Measurements from ENCODE around the gene FAM110A.

The FAM110A gene

DNA sequence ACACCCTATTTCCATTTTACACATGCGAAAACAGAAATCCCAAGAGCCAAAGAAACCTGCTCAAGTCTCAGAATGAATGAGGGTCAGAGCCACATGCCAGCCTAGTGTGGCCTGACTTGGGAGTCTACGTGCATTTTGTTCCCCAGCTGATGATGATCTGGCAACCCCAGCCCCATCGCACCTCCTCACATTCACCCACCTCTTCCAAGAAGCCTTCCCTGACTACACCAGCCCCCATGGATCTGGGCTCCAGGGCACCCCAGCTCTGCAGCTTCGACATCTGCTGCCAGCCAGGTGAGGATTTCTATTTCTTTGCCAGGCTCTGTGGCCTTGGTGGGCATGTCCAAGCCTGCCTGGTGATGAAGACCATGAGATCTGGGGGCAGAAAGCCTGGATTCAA, 41.6 kb downstream of the FAM110A start:
- TF ChIP-seq TCF12 (IDR thresholded peaks at IDR 0.05; ENCODE audit: low read depth) = no peak

DNA sequence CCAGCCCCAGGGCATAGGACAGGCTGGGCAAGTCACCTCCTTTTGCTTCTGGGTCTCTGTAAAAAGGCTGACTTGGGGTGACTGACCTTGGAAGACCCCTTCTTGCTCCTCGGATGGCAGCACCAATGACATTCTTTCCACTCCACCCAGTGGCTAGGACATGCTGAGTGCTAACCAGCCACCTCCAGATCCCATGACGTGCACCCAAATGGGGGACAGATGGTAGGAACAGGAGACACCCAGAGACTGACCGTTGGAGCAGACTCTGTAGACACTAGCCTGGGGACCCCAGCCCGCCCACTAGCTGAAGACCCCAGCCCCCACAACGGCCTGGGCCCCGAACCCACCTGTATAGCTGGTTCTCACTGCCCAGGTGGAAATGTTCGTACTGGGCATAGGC, 44.3 kb downstream of the FAM110A start:
- no peak for TF ChIP-seq TCF12 (IDR thresholded peaks at IDR 0.05; ENCODE audit: low read depth)
- TF ChIP-seq YY1 (IDR thresholded peaks at IDR 0.05; ENCODE audit: low read depth) = no peak
- no peak for TF ChIP-seq MAX (IDR thresholded peaks at IDR 0.05)
- TF ChIP-seq NFIC (IDR thresholded peaks at IDR 0.05) = no peak
- no peak for TF ChIP-seq TAF1 (IDR thresholded peaks at IDR 0.05; ENCODE audit: low read depth)
- no peak for TF ChIP-seq TEAD4 (IDR thresholded peaks at IDR 0.05)
- TF ChIP-seq EGR1 (IDR thresholded peaks at IDR 0.05) = no peak
- TF ChIP-seq RAD21 (IDR thresholded peaks at IDR 0.05; ENCODE audit: low read depth) = no peak
- TF ChIP-seq CREB1 (IDR thresholded peaks at IDR 0.05; ENCODE audit: low read depth) = no peak
- no peak for TF ChIP-seq FOXM1 (IDR thresholded peaks at IDR 0.05; ENCODE audit: borderline replicate concordance, low read depth)
- TF ChIP-seq EP300 (IDR thresholded peaks at IDR 0.05; ENCODE audit: borderline replicate concordance) = no peak
- no peak for TF ChIP-seq USF1 (IDR thresholded peaks at IDR 0.05)
- no peak for TF ChIP-seq ZBTB7A (IDR thresholded peaks at IDR 0.05; ENCODE audit: low read depth)
- no peak for TF ChIP-seq CEBPB (IDR thresholded peaks at IDR 0.05)

DNA sequence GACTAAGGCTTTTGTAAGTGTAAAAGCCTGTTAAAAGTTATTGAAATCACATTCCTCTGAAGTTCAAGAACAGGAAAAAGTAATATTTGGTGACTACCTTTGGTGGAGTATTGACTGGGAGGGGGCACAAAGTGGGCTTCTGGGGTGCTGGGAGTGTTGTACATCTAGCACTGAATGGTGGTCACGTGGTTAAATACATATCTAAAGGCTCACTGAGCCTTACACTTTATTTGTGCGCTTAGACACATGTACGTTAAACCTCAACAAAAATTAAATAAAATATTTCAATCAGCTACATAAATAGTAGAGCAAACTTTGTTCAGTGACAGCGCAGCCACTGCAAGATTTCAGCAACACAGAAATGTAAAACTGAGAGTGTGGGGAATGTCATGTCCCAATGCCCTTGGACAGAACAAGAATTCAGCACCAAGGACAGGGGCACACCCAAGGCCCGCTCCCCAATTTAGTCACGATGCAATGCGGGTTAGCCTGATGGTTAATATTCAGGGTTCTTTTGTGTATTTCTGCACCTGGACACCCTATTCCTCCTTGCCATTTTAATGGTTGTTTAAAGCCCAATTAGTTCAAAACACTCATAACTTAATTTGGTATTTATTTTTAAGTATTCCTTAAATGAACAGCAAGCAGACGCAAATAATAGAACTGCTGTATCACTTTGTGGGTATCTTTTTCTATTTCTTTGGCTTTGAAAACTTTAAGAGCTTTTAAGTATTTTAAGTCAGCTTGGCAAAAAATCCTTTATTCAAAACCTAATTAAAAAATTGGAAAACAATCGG, 45.2 kb downstream of the FAM110A start:
- TF ChIP-seq, protein P1, sequence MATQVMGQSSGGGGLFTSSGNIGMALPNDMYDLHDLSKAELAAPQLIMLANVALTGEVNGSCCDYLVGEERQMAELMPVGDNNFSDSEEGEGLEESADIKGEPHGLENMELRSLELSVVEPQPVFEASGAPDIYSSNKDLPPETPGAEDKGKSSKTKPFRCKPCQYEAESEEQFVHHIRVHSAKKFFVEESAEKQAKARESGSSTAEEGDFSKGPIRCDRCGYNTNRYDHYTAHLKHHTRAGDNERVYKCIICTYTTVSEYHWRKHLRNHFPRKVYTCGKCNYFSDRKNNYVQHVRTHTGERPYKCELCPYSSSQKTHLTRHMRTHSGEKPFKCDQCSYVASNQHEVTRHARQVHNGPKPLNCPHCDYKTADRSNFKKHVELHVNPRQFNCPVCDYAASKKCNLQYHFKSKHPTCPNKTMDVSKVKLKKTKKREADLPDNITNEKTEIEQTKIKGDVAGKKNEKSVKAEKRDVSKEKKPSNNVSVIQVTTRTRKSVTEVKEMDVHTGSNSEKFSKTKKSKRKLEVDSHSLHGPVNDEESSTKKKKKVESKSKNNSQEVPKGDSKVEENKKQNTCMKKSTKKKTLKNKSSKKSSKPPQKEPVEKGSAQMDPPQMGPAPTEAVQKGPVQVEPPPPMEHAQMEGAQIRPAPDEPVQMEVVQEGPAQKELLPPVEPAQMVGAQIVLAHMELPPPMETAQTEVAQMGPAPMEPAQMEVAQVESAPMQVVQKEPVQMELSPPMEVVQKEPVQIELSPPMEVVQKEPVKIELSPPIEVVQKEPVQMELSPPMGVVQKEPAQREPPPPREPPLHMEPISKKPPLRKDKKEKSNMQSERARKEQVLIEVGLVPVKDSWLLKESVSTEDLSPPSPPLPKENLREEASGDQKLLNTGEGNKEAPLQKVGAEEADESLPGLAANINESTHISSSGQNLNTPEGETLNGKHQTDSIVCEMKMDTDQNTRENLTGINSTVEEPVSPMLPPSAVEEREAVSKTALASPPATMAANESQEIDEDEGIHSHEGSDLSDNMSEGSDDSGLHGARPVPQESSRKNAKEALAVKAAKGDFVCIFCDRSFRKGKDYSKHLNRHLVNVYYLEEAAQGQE (IDR thresholded peaks at IDR 0.05; ENCODE audit: low read depth) = peak; percentile 94
- TF ChIP-seq TCF12 (IDR thresholded peaks at IDR 0.05; ENCODE audit: low read depth) = no peak

DNA sequence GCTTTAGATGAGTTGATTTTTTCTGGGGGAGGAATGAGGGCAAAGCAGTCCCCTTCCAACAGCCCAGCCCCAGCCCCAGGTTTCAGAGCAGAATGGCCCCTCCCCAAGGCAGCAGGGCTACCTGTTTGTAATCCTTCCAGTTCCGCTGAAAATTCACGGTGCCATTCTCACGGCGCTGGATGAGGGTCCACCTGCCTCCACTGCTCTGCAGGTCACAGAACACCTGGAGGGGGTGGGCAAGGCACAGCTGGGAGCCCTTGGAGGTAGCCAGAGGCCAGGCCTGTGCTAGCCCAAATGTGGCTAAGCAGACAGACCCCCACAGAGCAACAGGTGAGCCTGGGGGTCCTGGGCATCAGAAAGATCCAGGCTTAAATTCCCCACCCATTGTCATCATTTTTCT, 46.1 kb downstream of the FAM110A start:
- TF ChIP-seq CEBPB (IDR thresholded peaks at IDR 0.05) (no peak), CREB1 (IDR thresholded peaks at IDR 0.05; ENCODE audit: low read depth) (no peak), EP300 (IDR thresholded peaks at IDR 0.05; ENCODE audit: borderline replicate concordance) (no peak), FOXM1 (IDR thresholded peaks at IDR 0.05; ENCODE audit: borderline replicate concordance, low read depth) (no peak), NFIC (IDR thresholded peaks at IDR 0.05) (no peak), TCF12 (IDR thresholded peaks at IDR 0.05; ENCODE audit: low read depth) (no peak), MAX (IDR thresholded peaks at IDR 0.05) (no peak), EGR1 (IDR thresholded peaks at IDR 0.05) (no peak), TEAD4 (IDR thresholded peaks at IDR 0.05) (no peak)

DNA sequence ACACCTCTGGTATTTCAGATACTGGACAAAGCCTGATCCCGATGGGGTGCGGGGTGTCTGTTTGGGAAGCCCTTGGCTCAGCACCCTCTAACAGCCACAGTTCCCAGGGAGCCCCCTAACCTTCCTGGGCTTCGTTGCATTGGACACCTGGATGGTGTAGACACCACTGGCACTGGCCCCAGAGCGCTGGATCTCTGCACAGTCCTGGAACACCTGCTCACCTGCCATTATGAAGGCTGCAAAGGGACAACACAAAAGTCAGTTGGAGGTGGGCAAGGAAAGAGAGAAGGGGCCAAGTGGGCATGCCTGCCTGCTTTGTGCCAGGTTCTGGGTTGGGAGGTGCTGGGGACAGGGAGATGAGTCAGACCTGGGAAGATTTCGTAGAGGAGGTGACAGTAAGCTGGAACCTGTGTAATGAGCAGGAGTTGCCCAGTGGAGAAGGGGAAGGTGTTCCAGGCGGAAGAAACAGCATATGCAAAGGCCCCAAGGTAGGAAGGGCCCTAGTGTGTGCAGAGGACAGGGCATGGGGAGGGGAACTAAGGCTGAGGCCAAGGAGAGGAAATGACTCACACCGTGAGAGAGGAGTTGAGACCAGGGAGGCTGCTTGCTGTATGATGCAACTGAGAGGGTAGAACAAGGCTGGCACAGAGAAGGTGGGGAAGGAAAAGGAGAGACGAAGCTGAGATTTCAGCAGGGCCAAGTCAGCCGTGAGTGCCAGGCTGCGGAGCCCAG, 47.7 kb downstream of the FAM110A start:
- no peak for TF ChIP-seq CREB1 (IDR thresholded peaks at IDR 0.05; ENCODE audit: low read depth)
- TF ChIP-seq ZBTB7A (IDR thresholded peaks at IDR 0.05; ENCODE audit: low read depth) = no peak
- TF ChIP-seq, protein P1 (IDR thresholded peaks at IDR 0.05; ENCODE audit: low read depth) = no peak
- no peak for TF ChIP-seq EP300 (IDR thresholded peaks at IDR 0.05; ENCODE audit: borderline replicate concordance)
- TF ChIP-seq CEBPB (IDR thresholded peaks at IDR 0.05) = no peak
- TF ChIP-seq NFIC (IDR thresholded peaks at IDR 0.05) = no peak

GRCh38 chr20:881783-882144, 48.2 kb downstream of the FAM110A start:
- TF ChIP-seq USF1 (IDR thresholded peaks at IDR 0.05) (no peak), ZBTB7A (IDR thresholded peaks at IDR 0.05; ENCODE audit: low read depth) (no peak), CREB1 (IDR thresholded peaks at IDR 0.05; ENCODE audit: low read depth) (no peak), TCF12 (IDR thresholded peaks at IDR 0.05; ENCODE audit: low read depth) (no peak), CEBPB (IDR thresholded peaks at IDR 0.05) (no peak), YY1 (IDR thresholded peaks at IDR 0.05; ENCODE audit: low read depth) (no peak), EP300 (IDR thresholded peaks at IDR 0.05; ENCODE audit: borderline replicate concordance) (no peak), FOXM1 (IDR thresholded peaks at IDR 0.05; ENCODE audit: borderline replicate concordance, low read depth) (no peak), TEAD4 (IDR thresholded peaks at IDR 0.05) (no peak), MAX (IDR thresholded peaks at IDR 0.05) (no peak), TAF1 (IDR thresholded peaks at IDR 0.05; ENCODE audit: low read depth) (no peak), RAD21 (IDR thresholded peaks at IDR 0.05; ENCODE audit: low read depth) (no peak), NFIC (IDR thresholded peaks at IDR 0.05) (no peak), EGR1 (IDR thresholded peaks at IDR 0.05) (no peak)
- TF ChIP-seq, protein P1 (IDR thresholded peaks at IDR 0.05; ENCODE audit: low read depth) = no peak
